K562 (cell line): ENCODE results near the gene TCIRG1.

ENCODE experiments used
- EZH2 ChIP-seq: IDR thresholded peaks from 2 replicates; pipeline ENCODE4 v1.6.1; 2012; ENCODE audit warnings: low read depth, mild to moderate bottlenecking, inconsistent platforms, low read length, borderline replicate concordance
- FOSL1 ChIP-seq: fragments of 200-800 bp; sonication (Bioruptor generic); conservative IDR thresholded peaks from 2 replicates; pipeline ENCODE4 v1.6.1; 2016; ENCODE audit warnings: missing genetic modification characterization, missing compliant biosample characterization
- SREBF2 ChIP-seq: sonication (generic); formaldehyde crosslinking; IDR thresholded peaks from 2 replicates; pipeline ENCODE4 v1.4.0; 2020; ENCODE audit warnings: mild to moderate bottlenecking, missing genetic modification reagents

GRCh38 chr11:68053981-68054812 is 15.4 kb downstream of the TCIRG1 start:
- TF ChIP-seq SREBF2 (CRISPR knock-in tag) (no peak), FOSL1 (tag) (no peak), EZH2 (no peak)
